ES-I3 (cell line): ENCODE results near the gene MED26.
"Not testable (repeated sequence)": the region's sequence is repeated elsewhere in the genome, so short reads cannot be mapped to it uniquely, and the experiment has no call there.

Experiments used
- H3K36me3 ChIP-seq: 2 replicates; pipeline ENCODE4 v1.6.1; 2013; ENCODE audit warnings: mild to moderate bottlenecking, low read length, control low read depth, moderate library complexity; ENCODE audit not compliant: insufficient read depth
- H3K4me1 ChIP-seq: 2 replicates; pipeline ENCODE4 v1.6.1; 2013; ENCODE audit warnings: mild to moderate bottlenecking, control low read depth, low read length; ENCODE audit not compliant: insufficient read depth
- H3K9ac ChIP-seq: 2 replicates; pipeline ENCODE4 v1.6.1; 2013; ENCODE audit warnings: low read depth, mild to moderate bottlenecking, low read length, moderate library complexity
- H3K9me3 ChIP-seq: 2 replicates; pipeline ENCODE4 v1.6.1; 2013; ENCODE audit warnings: mild to moderate bottlenecking, low read length, moderate library complexity; ENCODE audit not compliant: control insufficient read depth, insufficient read depth

Gene MED26

GRCh38 chr19:16659464-16659831, 31.4 kb upstream of the MED26 start:
- H3K4me1 ChIP-seq = no peaks in the 10 kb centered on the region; the same call in 1 of the 2 replicates
- H3K36me3 ChIP-seq = peaks cover 18% of the 10 kb centered on the region

GRCh38 chr19:16657384-16657783, 29.4 kb upstream of the MED26 start:
- peaks cover 27% of the 10 kb centered on the region for H3K36me3 ChIP-seq
- H3K9ac ChIP-seq = no peak overlapping the region
- H3K9me3 ChIP-seq = no peaks in the 10 kb centered on the region
- H3K4me1 ChIP-seq = no peaks in the 10 kb centered on the region

More at GRCh38 chr19:16659464-16659831, 31.4 kb upstream of the MED26 start:
- Histone ChIP-seq H3K9me3 (no peaks in the 10 kb centered on the region), H3K9ac (peak overlapping the region; percentile 97)

GRCh38 chr19:16655727-16656126, 27.7 kb upstream of the MED26 start:
- peaks cover 39% of the 10 kb centered on the region for H3K36me3 ChIP-seq
- H3K4me1 ChIP-seq = no peaks in the 10 kb centered on the region
- H3K9me3 ChIP-seq = no peaks in the 10 kb centered on the region
- no peak overlapping the region for H3K9ac ChIP-seq

- H3K4me1 ChIP-seq = no peaks in the 10 kb centered on the region
- H3K9me3 ChIP-seq = no peaks in the 10 kb centered on the region
- no peak overlapping the region for H3K9ac ChIP-seq
- peaks cover 40% of the 10 kb centered on the region for H3K36me3 ChIP-seq
Measured at GRCh38 chr19:16654627-16655026, 26.6 kb upstream of the MED26 start.

- Histone ChIP-seq H3K4me1 (no peaks in the 10 kb centered on the region), H3K9ac (no peak overlapping the region), H3K36me3 (peaks cover 41% of the 10 kb centered on the region), H3K9me3 (no peaks in the 10 kb centered on the region)
Measured at GRCh38 chr19:16654140-16654539, 26.1 kb upstream of the MED26 start.

GRCh38 chr19:16652854-16653253, 24.9 kb upstream of the MED26 start:
- no peaks in the 10 kb centered on the region for H3K4me1 ChIP-seq
- H3K36me3 ChIP-seq = peaks cover 33% of the 10 kb centered on the region
- no peaks in the 10 kb centered on the region for H3K9me3 ChIP-seq
- H3K9ac ChIP-seq = no peak overlapping the region

GRCh38 chr19:16651421-16652188, 23.6 kb upstream of the MED26 start:
- H3K9me3 ChIP-seq, H3K4me1 ChIP-seq, H3K9ac ChIP-seq: not testable (repeated sequence)
- peaks cover 25% of the 10 kb centered on the region for H3K36me3 ChIP-seq

GRCh38 chr19:16650821-16651220, 22.8 kb upstream of the MED26 start:
- Histone ChIP-seq H3K9ac (no peak overlapping the region), H3K9me3 (no peaks in the 10 kb centered on the region), H3K4me1 (no peaks in the 10 kb centered on the region), H3K36me3 (peaks cover 31% of the 10 kb centered on the region)

GRCh38 chr19:16649734-16650133, 21.7 kb upstream of the MED26 start:
- Histone ChIP-seq H3K9ac (no peak overlapping the region), H3K36me3 (peaks cover 37% of the 10 kb centered on the region), H3K4me1 (no peaks in the 10 kb centered on the region), H3K9me3 (no peaks in the 10 kb centered on the region)

GRCh38 chr19:16645140-16645539, 17.1 kb upstream of the MED26 start:
- Histone ChIP-seq H3K36me3 (peaks cover 27% of the 10 kb centered on the region), H3K4me1 (no peaks in the 10 kb centered on the region), H3K9me3 (no peaks in the 10 kb centered on the region), H3K9ac (no peak overlapping the region)

GRCh38 chr19:16641695-16642094, 13.7 kb upstream of the MED26 start:
- H3K4me1 ChIP-seq = no peaks in the 10 kb centered on the region
- H3K9me3 ChIP-seq = no peaks in the 10 kb centered on the region
- peaks cover 25% of the 10 kb centered on the region for H3K36me3 ChIP-seq

GRCh38 chr19:16640951-16641350, 12.9 kb upstream of the MED26 start:
- peaks cover 18% of the 10 kb centered on the region for H3K36me3 ChIP-seq
- H3K4me1 ChIP-seq = no peaks in the 10 kb centered on the region
- H3K9me3 ChIP-seq = no peaks in the 10 kb centered on the region
- H3K9ac ChIP-seq = no peak overlapping the region

More at GRCh38 chr19:16641695-16642094, 13.7 kb upstream of the MED26 start:
- H3K9ac ChIP-seq = no peak overlapping the region

GRCh38 chr19:16638666-16639065, 10.7 kb upstream of the MED26 start:
- peaks cover 11% of the 10 kb centered on the region for H3K36me3 ChIP-seq
- H3K4me1 ChIP-seq = no peaks in the 10 kb centered on the region
- no peaks in the 10 kb centered on the region for H3K9me3 ChIP-seq
- no peak overlapping the region for H3K9ac ChIP-seq

GRCh38 chr19:16637535-16637934, 9.5 kb upstream of the MED26 start:
- H3K4me1 ChIP-seq = no peaks in the 10 kb centered on the region
- H3K9me3 ChIP-seq = no peaks in the 10 kb centered on the region
- H3K36me3 ChIP-seq = peaks cover 5% of the 10 kb centered on the region
- no peak overlapping the region for H3K9ac ChIP-seq

- H3K9ac ChIP-seq = no peak overlapping the region
- H3K4me1 ChIP-seq = 0 out of 2 replicates have a peak, but pooled peaks cover 4% of the 10 kb centered on the region
- no peaks in the 10 kb centered on the region for H3K36me3 ChIP-seq
- no peaks in the 10 kb centered on the region for H3K9me3 ChIP-seq
Measured at GRCh38 chr19:16631465-16631864, 3.5 kb upstream of the MED26 start.
